ENCODE data around the gene ITGA6. TPM values are rescaled to one million over a fixed set of nuclear protein-coding genes. Genes with fewer than 3 reads are reported as not detected.

ITGA6 gene
- total RNA-seq, 1 experiment from 2014 or later, result 181 TPM

DNA sequence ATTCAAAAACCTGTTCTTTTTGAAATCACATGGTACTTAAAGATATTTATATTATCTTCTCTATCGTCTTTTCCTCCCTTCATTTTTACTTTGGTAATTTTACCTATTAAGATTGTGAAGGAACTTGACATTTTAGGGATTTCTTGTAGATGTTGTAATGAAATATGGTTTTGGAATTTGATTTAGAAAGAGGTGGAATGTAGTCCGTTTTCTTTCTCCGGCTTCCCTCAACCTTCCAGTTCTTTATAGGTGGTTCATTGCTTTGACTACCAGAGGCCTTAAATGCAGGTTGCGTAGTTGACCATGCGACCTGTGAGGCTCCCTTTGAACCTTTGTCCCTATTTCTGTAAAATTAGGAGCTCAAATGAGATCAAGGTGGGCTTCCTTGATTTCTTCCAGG is 24.5 kb downstream of the ITGA6 start:
- H3K9ac ChIP-seq (ENCODE audit: low read length), result no peak overlapping the region
- no TSS peak for BruUV-seq (replicated peaks)
- H2AFZ ChIP-seq (ENCODE audit: low read length), result no peak overlapping the region
- no peaks in the 10 kb centered on the region for H3K9me3 ChIP-seq (ENCODE audit: low read length)
- intact Hi-C loops (cut with micrococcal nuclease), result no loop called here
- H3K4me1 ChIP-seq (ENCODE audit: insufficient read depth, low read length), result peaks cover 63% of the 10 kb centered on the region
- no peaks in the 10 kb centered on the region for H3F3A ChIP-seq (ENCODE audit: low read length, unreplicated experiment)
- H3K36me3 ChIP-seq (ENCODE audit: low read depth, low read length), result 0 out of 2 replicates have a peak, but pooled peaks cover 3% of the 10 kb centered on the region
- no peak overlapping the region for H3K4me2 ChIP-seq (ENCODE audit: low read length)
- H3K4me3 ChIP-seq (ENCODE audit: low read length), result no peak overlapping the region
- TF ChIP-seq EZH2 (IDR thresholded peaks at IDR 0.05; ENCODE audit: low read length, unreplicated experiment) (no peak), EZH2phosphoT487 (IDR thresholded peaks at IDR 0.05; ENCODE audit: borderline replicate concordance, low read length) (no peak)
- TF ChIP-seq, protein P1, sequence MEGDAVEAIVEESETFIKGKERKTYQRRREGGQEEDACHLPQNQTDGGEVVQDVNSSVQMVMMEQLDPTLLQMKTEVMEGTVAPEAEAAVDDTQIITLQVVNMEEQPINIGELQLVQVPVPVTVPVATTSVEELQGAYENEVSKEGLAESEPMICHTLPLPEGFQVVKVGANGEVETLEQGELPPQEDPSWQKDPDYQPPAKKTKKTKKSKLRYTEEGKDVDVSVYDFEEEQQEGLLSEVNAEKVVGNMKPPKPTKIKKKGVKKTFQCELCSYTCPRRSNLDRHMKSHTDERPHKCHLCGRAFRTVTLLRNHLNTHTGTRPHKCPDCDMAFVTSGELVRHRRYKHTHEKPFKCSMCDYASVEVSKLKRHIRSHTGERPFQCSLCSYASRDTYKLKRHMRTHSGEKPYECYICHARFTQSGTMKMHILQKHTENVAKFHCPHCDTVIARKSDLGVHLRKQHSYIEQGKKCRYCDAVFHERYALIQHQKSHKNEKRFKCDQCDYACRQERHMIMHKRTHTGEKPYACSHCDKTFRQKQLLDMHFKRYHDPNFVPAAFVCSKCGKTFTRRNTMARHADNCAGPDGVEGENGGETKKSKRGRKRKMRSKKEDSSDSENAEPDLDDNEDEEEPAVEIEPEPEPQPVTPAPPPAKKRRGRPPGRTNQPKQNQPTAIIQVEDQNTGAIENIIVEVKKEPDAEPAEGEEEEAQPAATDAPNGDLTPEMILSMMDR (conservative IDR thresholded peaks at IDR 0.05; ENCODE audit: low read depth, low read length), result no peak
- no peaks in the 10 kb centered on the region for H3K9me2 ChIP-seq (replicated peaks; ENCODE audit: low read length)
- H3K79me2 ChIP-seq (ENCODE audit: low read length), result peaks cover 95% of the 10 kb centered on the region
- ChIA-PET POLR2A (ENCODE audit: unreplicated experiment) (no interaction called here), CTCF (interaction anchor here (0.6 kb wide), 1 partner anchor 23 kb away, joined by 3 read pairs; no protein-coding TSS in a partner anchor)
- 0 out of 2 replicates have a peak, but pooled peaks cover 18% of the 10 kb centered on the region for H4K20me1 ChIP-seq (ENCODE audit: low read length)
- ATAC-seq (no peak), DNase-seq (no peak)
- H3K27me3 ChIP-seq (ENCODE audit: low read length), result no peaks in the 10 kb centered on the region
- no peak overlapping the region for H3K27ac ChIP-seq (ENCODE audit: low read length)

DNA sequence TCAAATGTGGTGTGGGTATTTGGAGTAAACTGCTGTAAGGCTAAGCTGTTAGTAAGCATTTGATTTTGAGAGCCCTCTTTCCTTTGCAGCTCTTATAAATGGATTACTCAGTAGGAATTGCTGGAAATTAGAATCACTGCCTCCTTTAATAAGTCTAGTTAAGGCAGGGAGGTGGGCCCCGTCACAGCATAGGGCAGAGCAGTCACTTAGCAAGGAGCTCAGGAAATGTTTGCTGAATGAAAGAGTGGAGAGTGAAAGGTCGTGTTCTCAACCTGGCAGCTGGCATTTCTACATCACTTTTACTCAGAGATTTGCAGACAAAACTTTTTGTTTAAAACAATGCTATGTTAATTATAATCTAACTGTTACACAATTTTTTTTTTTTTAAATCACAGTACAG is 25.5 kb downstream of the ITGA6 start:
- Histone ChIP-seq H3K9me3 (ENCODE audit: low read length) (no peaks in the 10 kb centered on the region), H3F3A (ENCODE audit: low read length, unreplicated experiment) (no peaks in the 10 kb centered on the region), H4K20me1 (ENCODE audit: low read length) (0 out of 2 replicates have a peak, but pooled peaks cover 18% of the 10 kb centered on the region), H2AFZ (ENCODE audit: low read length) (no peak overlapping the region), H3K9ac (ENCODE audit: low read length) (no peak overlapping the region), H3K9me2 (replicated peaks; ENCODE audit: low read length) (no peaks in the 10 kb centered on the region), H3K4me2 (ENCODE audit: low read length) (no peak overlapping the region), H3K4me1 (ENCODE audit: insufficient read depth, low read length) (peaks cover 56% of the 10 kb centered on the region), H3K27ac (ENCODE audit: low read length) (no peak overlapping the region), H3K4me3 (ENCODE audit: low read length) (no peak overlapping the region), H3K79me2 (ENCODE audit: low read length) (peaks cover 96% of the 10 kb centered on the region), H3K27me3 (ENCODE audit: low read length) (no peaks in the 10 kb centered on the region), H3K36me3 (ENCODE audit: low read depth, low read length) (0 out of 2 replicates have a peak, but pooled peaks cover 3% of the 10 kb centered on the region)
- TF ChIP-seq, protein P1 (conservative IDR thresholded peaks at IDR 0.05; ENCODE audit: low read depth, low read length), result no peak
- TF ChIP-seq EZH2phosphoT487 (IDR thresholded peaks at IDR 0.05; ENCODE audit: borderline replicate concordance, low read length), result no peak
- TF ChIP-seq EZH2 (IDR thresholded peaks at IDR 0.05; ENCODE audit: low read length, unreplicated experiment), result no peak
- no TSS peak for BruUV-seq (replicated peaks)
- CTCF ChIA-PET, result interaction anchor here (0.6 kb wide), 1 partner anchor 23 kb away, joined by 3 read pairs; no protein-coding TSS in a partner anchor
- intact Hi-C loops (cut with micrococcal nuclease), result no loop called here
- no peak for DNase-seq
- POLR2A ChIA-PET (ENCODE audit: unreplicated experiment), result interaction anchor here (0.6 kb wide), 1 partner anchor 221 kb away, joined by 4 read pairs; no protein-coding TSS in a partner anchor
- ATAC-seq, result no peak

DNA sequence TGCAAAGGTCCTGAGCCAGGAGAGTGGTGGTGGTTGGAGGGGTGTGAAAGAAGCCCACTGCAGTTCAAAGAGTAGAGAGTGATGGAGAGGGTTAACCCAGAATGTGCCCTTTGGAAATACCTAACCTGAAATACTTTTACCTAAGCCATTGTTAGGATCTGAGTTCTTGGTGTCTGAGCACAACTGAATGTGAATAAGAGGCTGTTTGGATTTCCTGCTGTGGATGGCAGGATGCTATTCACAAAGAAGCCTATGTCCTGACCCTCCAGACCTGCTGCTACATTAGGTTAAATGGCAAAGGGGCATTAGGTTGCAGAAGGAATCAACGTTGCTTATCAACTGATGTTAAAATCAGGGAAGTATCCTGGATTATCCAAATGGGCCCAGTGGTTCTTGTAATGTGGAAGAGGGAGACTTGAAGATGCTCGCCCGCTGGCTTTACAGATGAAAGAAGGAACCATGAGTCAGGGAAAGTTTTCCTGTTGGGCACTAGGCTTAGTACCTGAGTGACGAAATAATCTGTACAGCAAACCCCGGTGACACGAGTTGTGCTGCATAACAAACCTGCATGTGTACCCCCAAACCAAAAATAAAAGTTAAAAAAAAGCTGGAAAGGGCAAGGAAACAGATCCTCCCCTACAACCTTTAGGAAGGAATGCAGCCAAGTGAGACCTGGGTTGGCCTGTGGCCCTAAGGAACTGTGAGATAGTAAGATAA is 27.2 kb downstream of the ITGA6 start:
- Histone ChIP-seq H3K4me3 (ENCODE audit: low read length) (no peak overlapping the region), H3K9me2 (replicated peaks; ENCODE audit: low read length) (no peaks in the 10 kb centered on the region), H4K20me1 (ENCODE audit: low read length) (0 out of 2 replicates have a peak, but pooled peaks cover 18% of the 10 kb centered on the region), H3K27me3 (ENCODE audit: low read length) (no peaks in the 10 kb centered on the region), H3K9me3 (ENCODE audit: low read length) (no peaks in the 10 kb centered on the region), H3K4me2 (ENCODE audit: low read length) (peak overlapping the region; percentile 9; the same call in 1 of the 2 replicates), H3K4me1 (ENCODE audit: insufficient read depth, low read length) (peaks cover 42% of the 10 kb centered on the region), H3F3A (ENCODE audit: low read length, unreplicated experiment) (no peaks in the 10 kb centered on the region), H2AFZ (ENCODE audit: low read length) (no peak overlapping the region), H3K27ac (ENCODE audit: low read length) (no peak overlapping the region), H3K79me2 (ENCODE audit: low read length) (peaks cover 96% of the 10 kb centered on the region), H3K9ac (ENCODE audit: low read length) (no peak overlapping the region), H3K36me3 (ENCODE audit: low read depth, low read length) (0 out of 2 replicates have a peak, but pooled peaks cover 3% of the 10 kb centered on the region)
- DNase-seq (no peak), ATAC-seq (no peak)
- no TSS peak for BruUV-seq (replicated peaks)
- ChIA-PET POLR2A (ENCODE audit: unreplicated experiment) (no interaction called here), CTCF (interaction anchor here (0.5 kb wide), 1 partner anchor 113 kb away, joined by 7 read pairs; no protein-coding TSS in a partner anchor)
- TF ChIP-seq EZH2 (IDR thresholded peaks at IDR 0.05; ENCODE audit: low read length, unreplicated experiment), result no peak
- TF ChIP-seq, protein P1 (conservative IDR thresholded peaks at IDR 0.05; ENCODE audit: low read depth, low read length), result no peak
- TF ChIP-seq EZH2phosphoT487 (IDR thresholded peaks at IDR 0.05; ENCODE audit: borderline replicate concordance, low read length), result no peak
- intact Hi-C loops (cut with micrococcal nuclease), result no loop called here
